Fibroblast of the aortic adventitia (primary cell): ENCODE measurements around the gene LRRC38. TPM values are rescaled to one million over a fixed set of nuclear protein-coding genes. Genes with fewer than 3 reads are reported as not detected.

Experiments
- DNase-seq: peaks from one replicate; pipeline ENCODE4 v3.0.0-alpha.2; 2010; ENCODE audit warnings: low read depth
- H3K4me3 ChIP-seq: 2 replicates; pipeline ENCODE4 v1.5.1; 2011; ENCODE audit warnings: low read depth, mild to moderate bottlenecking, control low read depth, low read length, moderate library complexity
- CTCF ChIP-seq: IDR thresholded peaks from 2 replicates; pipeline ENCODE4 v1.5.1; 2011; ENCODE audit warnings: mild to moderate bottlenecking, low read length, control low read depth, inconsistent platforms; ENCODE audit not compliant: insufficient read depth
- total RNA-seq: library from RNA; depleted of rRNA; stranded (reverse); fragments of >200 nt; gene quantifications from 2 replicates; pipeline ENCODE4 v1.2.3, GENCODE V29; 2012; ENCODE audit warnings: low replicate concordance

LRRC38 gene
- total RNA-seq, 1 donor, result not detected

GRCh38 chr1:13479171-13479856 lies 34.5 kb downstream of the LRRC38 start:
- no peak overlapping the region for H3K4me3 ChIP-seq
- DNase-seq, result no peak
- no peak for TF ChIP-seq CTCF

- DNase-seq, result no peak
Measured at GRCh38 chr1:13478692-13479091, 35.1 kb downstream of the LRRC38 start.

GRCh38 chr1:13469343-13469742 lies 44.5 kb downstream of the LRRC38 start:
- DNase-seq, result peak; percentile 2
- TF ChIP-seq CTCF, result no peak
- no peak overlapping the region for H3K4me3 ChIP-seq

More at GRCh38 chr1:13478692-13479091, 35.1 kb downstream of the LRRC38 start:
- TF ChIP-seq CTCF, result no peak
- H3K4me3 ChIP-seq, result no peak overlapping the region

GRCh38 chr1:13465515-13465914 lies 48.3 kb downstream of the LRRC38 start:
- no peak overlapping the region for H3K4me3 ChIP-seq
- DNase-seq, result no peak
- no peak for TF ChIP-seq CTCF

- no peak for DNase-seq
- TF ChIP-seq CTCF, result no peak
- no peak overlapping the region for H3K4me3 ChIP-seq
Measured at GRCh38 chr1:13462682-13463081, 51.1 kb downstream of the LRRC38 start.

- peak; percentile 2 for DNase-seq
- no peak for TF ChIP-seq CTCF
- H3K4me3 ChIP-seq, result no peak overlapping the region
Measured at GRCh38 chr1:13461977-13462376, 51.8 kb downstream of the LRRC38 start.
